Colonic mucosa (tissue), 4 donors: ENCODE results near the gene SFMBT1. TPM values are rescaled to one million over a fixed set of nuclear protein-coding genes. Genes with fewer than 3 reads are reported as not detected.

ENCODE experiments used
- DNase-seq: peaks from one replicate; pipeline ENCODE4 v3.0.0-alpha.2; 2020
- H3K27ac ChIP-seq: fragments of 200-600 bp; one replicate; pipeline ENCODE4 v1.8.0; 2021
- H3K27me3 ChIP-seq: fragments of 200-600 bp; one replicate; pipeline ENCODE4 v1.8.0; 2021
- H3K36me3 ChIP-seq: fragments of 200-600 bp; one replicate; pipeline ENCODE4 v1.8.0; 2021
- H3K4me1 ChIP-seq: fragments of 200-600 bp; one replicate; pipeline ENCODE4 v1.8.0; 2021; ENCODE audit warnings: mild to moderate bottlenecking
- H3K4me3 ChIP-seq: fragments of 200-600 bp; one replicate; pipeline ENCODE4 v1.8.0; 2021
- H3K9ac ChIP-seq, 2 donors: one replicate each; pipeline ENCODE4 v1.7.0; 2013; ENCODE audit warnings: control low read depth in 2 of 2, low read depth in 2 of 2, low read length in 2 of 2
- H3K9me3 ChIP-seq: fragments of 200-600 bp; one replicate; pipeline ENCODE4 v1.8.0; 2021
- CTCF ChIP-seq: fragments of 200-600 bp; IDR thresholded peaks from one replicate; pipeline ENCODE4 v1.8.0; 2022; ENCODE audit warnings: antibody characterized with exemption, mild to moderate bottlenecking
- intact Hi-C: fragments of 100-400 bp; cut with DNase I; formaldehyde crosslinking; loops from one replicate; pipeline ENCODE4 v1.14.1; 2022
- total RNA-seq, 2 donors: library from RNA; stranded (reverse); fragmentation: NEBNext Ultra II Directional in 1 of 2; extraction: Animal tissue kit (Norgen Biotek cat#: 25700) in 1 of 2; gene quantifications; one replicate each; pipeline ENCODE4 v1.2.1, GENCODE V29; 2021
- donor health status: healthy.
- donor health status: DM: no; HTN: no; CAD: no.
- donor health status: DM: no; HTN: no; CAD: no.

Gene SFMBT1
- total RNA-seq, 2 donors from 2014 or later, result 19.4 to 30.8 TPM

- no peak for DNase-seq
- Histone ChIP-seq H3K27ac (no peak overlapping the region), H3K4me3 (no peak overlapping the region), H3K36me3 (no peaks in the 10 kb centered on the region), H3K27me3 (no peaks in the 10 kb centered on the region), H3K9me3 (no peaks in the 10 kb centered on the region), H3K4me1 (no peaks in the 10 kb centered on the region), H3K9ac (no peak overlapping the region)
- intact Hi-C loops, result no loop called here
- no peak for TF ChIP-seq CTCF
Measured at GRCh38 chr3:52870471-52870870, 175.4 kb downstream of the SFMBT1 start.

- Histone ChIP-seq H3K27ac (no peak overlapping the region), H3K9ac (no peak overlapping the region), H3K27me3 (no peaks in the 10 kb centered on the region), H3K36me3 (no peaks in the 10 kb centered on the region), H3K4me1 (no peaks in the 10 kb centered on the region), H3K4me3 (no peak overlapping the region), H3K9me3 (no peaks in the 10 kb centered on the region)
- TF ChIP-seq CTCF, result no peak
- no peak for DNase-seq
- intact Hi-C loops, result no loop called here
Measured at GRCh38 chr3:52866427-52866826, 179.4 kb downstream of the SFMBT1 start.

- H3K9ac ChIP-seq, result no peak overlapping the region
- no peaks in the 10 kb centered on the region for H3K27me3 ChIP-seq
- no peak overlapping the region for H3K27ac ChIP-seq
- no peak for TF ChIP-seq CTCF
- H3K4me1 ChIP-seq, result no peaks in the 10 kb centered on the region
- intact Hi-C loops, result no loop called here
- no peaks in the 10 kb centered on the region for H3K36me3 ChIP-seq
- DNase-seq, result no peak
- H3K4me3 ChIP-seq, result no peak overlapping the region
- no peaks in the 10 kb centered on the region for H3K9me3 ChIP-seq
Measured at GRCh38 chr3:52865994-52866393, 179.9 kb downstream of the SFMBT1 start.

GRCh38 chr3:52860424-52860768, 185.5 kb downstream of the SFMBT1 start:
- Histone ChIP-seq H3K9ac (no peak overlapping the region), H3K4me3 (no peak overlapping the region), H3K9me3 (no peaks in the 10 kb centered on the region), H3K36me3 (no peaks in the 10 kb centered on the region), H3K4me1 (no peaks in the 10 kb centered on the region), H3K27ac (no peak overlapping the region), H3K27me3 (no peaks in the 10 kb centered on the region)
- intact Hi-C loops, result no loop called here
- TF ChIP-seq CTCF, result no peak
- no peak for DNase-seq

GRCh38 chr3:52859686-52860423, 186.0 kb downstream of the SFMBT1 start:
- Histone ChIP-seq H3K9ac (no peak overlapping the region), H3K4me3 (no peak overlapping the region), H3K27me3 (no peaks in the 10 kb centered on the region), H3K9me3 (no peaks in the 10 kb centered on the region), H3K4me1 (no peaks in the 10 kb centered on the region), H3K27ac (no peak overlapping the region), H3K36me3 (no peaks in the 10 kb centered on the region)
- intact Hi-C loops, result loop anchor here (10.0 kb wide), 1 partner anchor 215 kb away; no protein-coding TSS in a partner anchor
- no peak for DNase-seq
- TF ChIP-seq CTCF, result no peak
